Sciatic nerve (tissue), 2 donors: ENCODE measurements around the gene PCSK5. TPM values are rescaled to one million over a fixed set of nuclear protein-coding genes. Genes with fewer than 3 reads are reported as not detected.

ENCODE experiments used
- ATAC-seq: fragments of 200-7000 bp; cut with Tn5 transposase; one replicate; pipeline ENCODE4 v1.9.1; 2020; ENCODE audit warnings: mild to moderate bottlenecking, moderate library complexity
- DNase-seq: peaks from one replicate; pipeline ENCODE4 v3.0.0-alpha.2; 2020; ENCODE audit warnings: low spot score
- intact Hi-C: fragments of 100-400 bp; cut with DNase I; formaldehyde crosslinking; loops from one replicate; pipeline ENCODE4 v1.14.2; 2022
- total RNA-seq: library from RNA; stranded (reverse); fragmentation: NEBNext Ultra II Directional; extraction: Animal tissue kit (Norgen Biotek cat#: 25700); gene quantifications from one replicate; pipeline ENCODE4 v1.2.1, GENCODE V29; 2021
- donor health status: DM: no; HTN: no; CAD: no.
- donor health status: DM: no; HTN: no; CAD: no.

Gene PCSK5
- total RNA-seq, 1 donor from 2014 or later: 18.8 TPM

- DNase-seq (no peak), ATAC-seq (no peak)
- intact Hi-C loops: no loop called here
Measured at GRCh38 chr9:76373784-76374474, 483.5 kb downstream of the PCSK5 start.

- intact Hi-C loops: no loop called here
- DNase-seq: peak; percentile 88
- ATAC-seq: peak; percentile 92
Measured at GRCh38 chr9:76374783-76375559, 484.5 kb downstream of the PCSK5 start.

GRCh38 chr9:76377791-76378190, 487.3 kb downstream of the PCSK5 start:
- no peak for ATAC-seq
- DNase-seq: no peak
- intact Hi-C loops: no loop called here

- intact Hi-C loops: no loop called here
- DNase-seq: no peak
- ATAC-seq: no peak
Measured at GRCh38 chr9:76378367-76379073, 488.0 kb downstream of the PCSK5 start.

GRCh38 chr9:76379494-76379893, 489.0 kb downstream of the PCSK5 start:
- intact Hi-C loops: no loop called here
- ATAC-seq (no peak), DNase-seq (no peak)

- intact Hi-C loops: no loop called here
- DNase-seq (no peak), ATAC-seq (no peak)
Measured at GRCh38 chr9:76390656-76391055, 500.2 kb downstream of the PCSK5 start.

- DNase-seq (peak; percentile 98), ATAC-seq (peak; percentile 99)
- intact Hi-C loops: no loop called here
Measured at GRCh38 chr9:76394195-76394959, 503.9 kb downstream of the PCSK5 start, which contains the start of gene RFK. Gene RFK (minus strand): TSS chr9:76394426. CDS start chr9:76394171, 255 bp downstream.

GRCh38 chr9:76394960-76395252, 504.4 kb downstream of the PCSK5 start:
- DNase-seq (peak; percentile 65), ATAC-seq (peak; percentile 63)
- intact Hi-C loops: no loop called here

- intact Hi-C loops: no loop called here
- ATAC-seq: no peak
- no peak for DNase-seq
Measured at GRCh38 chr9:76395381-76395780, 504.9 kb downstream of the PCSK5 start.

GRCh38 chr9:76396144-76396543, 505.7 kb downstream of the PCSK5 start:
- intact Hi-C loops: no loop called here
- DNase-seq (no peak), ATAC-seq (no peak)

- ATAC-seq (no peak), DNase-seq (no peak)
- intact Hi-C loops: no loop called here
Measured at GRCh38 chr9:76396597-76396996, 506.1 kb downstream of the PCSK5 start.

GRCh38 chr9:76399856-76400255, 509.4 kb downstream of the PCSK5 start:
- DNase-seq: no peak
- intact Hi-C loops: no loop called here
- no peak for ATAC-seq

GRCh38 chr9:76400534-76401096, 510.1 kb downstream of the PCSK5 start:
- intact Hi-C loops: no loop called here
- DNase-seq (no peak), ATAC-seq (no peak)

- DNase-seq: no peak
- intact Hi-C loops: no loop called here
- no peak for ATAC-seq
Measured at GRCh38 chr9:76401176-76401575, 510.7 kb downstream of the PCSK5 start.

- intact Hi-C loops: no loop called here
- no peak for DNase-seq
Measured at GRCh38 chr9:76401580-76402354, 511.3 kb downstream of the PCSK5 start.

GRCh38 chr9:76403352-76403751, 512.9 kb downstream of the PCSK5 start:
- no peak for DNase-seq
- intact Hi-C loops: no loop called here
- peak; percentile 88 for ATAC-seq

More at GRCh38 chr9:76401580-76402354, 511.3 kb downstream of the PCSK5 start:
- no peak for ATAC-seq

GRCh38 chr9:76404401-76404800, 513.9 kb downstream of the PCSK5 start:
- ATAC-seq (no peak), DNase-seq (no peak)
- intact Hi-C loops: no loop called here

- DNase-seq: no peak
- ATAC-seq: no peak
- intact Hi-C loops: no loop called here
Measured at GRCh38 chr9:76405340-76405739, 514.9 kb downstream of the PCSK5 start.
